Left renal cortex interstitium (tissue), 4 donors: ENCODE data around the gene PDSS2. TPM values are rescaled to one million over a fixed set of nuclear protein-coding genes. Genes with fewer than 3 reads are reported as not detected.
"Not testable (repeated sequence)": the region's sequence is repeated elsewhere in the genome, so short reads cannot be mapped to it uniquely, and the experiment has no call there.

Experiments
- DNase-seq, 4 donors: peaks; one replicate each; pipeline ENCODE4 v3.0.0-alpha.2; 2013; ENCODE audit warnings: low read depth in 4 of 4, low spot score in 2 of 4, missing footprints in 1 of 4
- polyA plus RNA-seq, 4 donors: library from polyadenylated mRNA; unstranded; fragments of 120-200 nt; gene quantifications; one replicate each; pipeline ENCODE4 v1.2.1, GENCODE V29; 2013; ENCODE audit not compliant: insufficient read length in 4 of 4

Gene PDSS2
- polyA plus RNA-seq, 4 donors: 16.7 to 19.9 (median 17.7) TPM

DNA sequence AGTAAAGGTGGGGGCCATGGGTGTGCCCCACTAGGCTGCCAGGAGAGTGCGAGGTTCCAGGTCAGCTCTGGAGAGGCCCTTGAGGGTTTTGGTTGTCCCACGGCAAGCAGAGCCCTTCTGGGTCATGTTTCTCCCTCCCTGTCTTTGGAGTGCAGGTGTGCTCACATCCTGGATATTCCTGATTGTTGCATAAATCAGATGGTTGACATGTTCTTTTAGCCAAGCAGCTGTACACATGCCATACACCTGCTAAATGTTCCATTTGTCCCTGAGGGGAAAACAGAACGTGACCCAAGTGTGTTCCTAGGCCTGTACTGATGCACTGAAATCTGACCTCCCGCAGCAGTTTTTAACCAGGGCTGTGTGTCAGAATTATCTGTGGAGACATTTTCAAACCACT lies 266.5 kb downstream of the PDSS2 start:
- DNase-seq: no peak

DNA sequence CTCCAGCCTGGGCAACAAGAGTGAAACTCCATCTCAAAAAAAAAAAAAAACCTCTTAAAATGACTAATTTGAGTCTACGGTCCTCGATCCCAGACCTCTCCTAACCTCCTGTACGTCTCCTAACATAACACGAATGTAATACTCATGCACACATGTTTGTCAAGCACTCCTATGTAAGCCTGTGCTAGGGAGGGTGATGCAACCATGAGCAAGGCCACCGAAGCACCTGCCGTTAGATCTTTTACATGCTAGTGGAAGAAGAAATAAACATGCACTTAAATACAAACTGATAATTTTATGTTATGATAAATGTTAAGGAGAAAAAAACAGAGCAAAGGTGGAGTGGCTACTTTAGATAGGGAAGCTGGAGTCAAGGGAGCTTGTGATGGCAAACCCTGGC lies 271.7 kb downstream of the PDSS2 start:
- no peak for DNase-seq

DNA sequence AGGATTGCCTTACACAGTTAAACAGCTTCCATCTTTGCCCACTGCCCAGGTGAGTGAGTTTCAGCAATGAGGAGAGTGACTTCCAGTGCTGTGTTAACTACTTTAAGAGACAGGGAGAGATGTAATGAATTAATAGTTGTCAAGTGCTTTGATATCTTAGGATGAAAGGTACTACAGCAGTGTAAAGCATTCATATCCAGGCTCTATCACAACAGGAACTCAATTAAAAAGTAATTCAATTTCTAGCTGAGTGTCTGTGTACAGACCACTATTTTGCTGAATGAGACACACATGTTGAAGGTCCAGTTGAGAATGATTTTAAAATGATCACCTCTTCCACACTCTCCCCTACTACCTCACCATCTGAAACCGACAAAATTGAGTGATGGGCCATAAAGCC lies 273.3 kb downstream of the PDSS2 start:
- DNase-seq: no peak

- peak in 1 of 4 donors; percentile 32 for DNase-seq
These were observed 273.9 kb downstream of the PDSS2 start for GRCh38 chr6:107185391-107185970.

GRCh38 chr6:107184435-107184834 lies 274.9 kb downstream of the PDSS2 start:
- DNase-seq: no peak

DNA sequence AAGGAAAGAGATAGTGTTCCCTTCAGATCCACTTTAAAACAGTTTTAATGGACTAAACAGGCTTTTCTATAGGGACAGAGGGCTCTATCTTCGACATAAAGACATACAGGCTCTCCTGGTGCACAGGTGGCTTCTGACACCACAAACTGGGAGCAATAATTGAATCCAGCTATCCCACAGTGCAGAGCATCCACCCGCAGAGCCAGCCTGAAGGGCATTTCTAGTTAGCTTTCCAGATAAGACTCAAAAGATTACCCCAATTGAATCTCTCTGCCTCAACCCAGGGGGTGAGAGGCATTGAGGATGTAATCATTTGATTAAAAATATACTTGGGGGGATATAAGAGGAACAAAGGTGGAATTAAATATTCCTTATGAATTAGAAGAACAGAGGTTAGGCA lies 279.3 kb downstream of the PDSS2 start:
- DNase-seq: no peak

DNA sequence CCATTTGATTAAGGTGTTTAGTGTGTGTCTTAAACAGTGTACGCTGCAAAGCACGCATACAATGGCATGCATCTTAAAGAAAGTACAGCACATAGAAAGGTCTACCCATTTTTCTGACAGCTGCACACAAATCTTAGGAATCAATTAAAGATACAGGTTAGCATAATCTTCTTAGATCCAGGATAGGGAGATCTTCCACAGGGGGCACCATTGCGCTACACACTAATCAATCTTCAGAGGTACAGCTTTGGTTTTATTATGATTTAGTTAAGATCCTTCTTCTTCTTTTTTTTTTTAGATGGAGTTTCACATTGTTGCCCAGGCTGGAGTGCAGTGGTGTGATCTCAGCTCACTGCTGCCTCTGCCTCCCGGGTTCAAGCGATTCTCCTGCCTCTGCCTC lies 280.4 kb downstream of the PDSS2 start:
- no peak for DNase-seq

DNA sequence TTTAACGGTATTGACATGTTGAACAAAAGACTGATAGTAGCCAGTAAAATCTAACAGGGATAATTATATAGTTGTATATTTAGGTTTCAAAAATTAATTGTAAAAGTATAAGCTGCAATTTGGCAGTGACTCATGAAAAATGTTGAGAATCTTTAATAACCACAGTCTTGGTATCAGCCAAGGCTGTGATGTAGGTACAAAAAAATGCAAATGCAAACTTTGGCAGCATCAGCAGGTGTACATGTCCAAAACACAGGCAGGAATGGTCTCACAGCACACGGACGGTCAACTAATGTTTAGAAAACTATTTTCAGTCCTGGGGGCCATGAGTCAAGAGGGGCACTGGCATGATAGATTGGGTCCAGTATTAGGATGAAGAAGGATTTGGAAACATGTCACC lies 285.6 kb downstream of the PDSS2 start:
- no peak for DNase-seq

DNA sequence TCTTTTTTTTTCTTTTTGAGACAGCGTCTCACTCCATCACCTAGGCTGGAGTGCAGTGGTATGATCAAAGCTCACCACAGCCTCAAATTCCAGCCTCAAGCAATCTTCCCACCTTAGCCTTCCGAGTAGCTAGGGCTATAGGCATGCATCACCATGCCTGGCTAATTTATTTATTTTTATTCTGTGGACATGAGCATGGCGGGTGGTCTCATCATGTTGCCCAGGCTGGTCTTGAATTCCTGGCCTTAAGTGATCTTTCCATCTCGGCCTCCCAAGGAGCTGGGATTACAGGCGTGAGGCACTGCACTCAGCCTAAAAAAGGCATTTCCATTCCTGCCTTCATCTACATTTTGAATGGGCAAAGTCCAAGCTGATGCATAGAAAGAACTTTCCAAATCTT lies 287.9 kb downstream of the PDSS2 start:
- DNase-seq: no peak

GRCh38 chr6:107164299-107164698 lies 295.1 kb downstream of the PDSS2 start:
- not testable (repeated sequence) for DNase-seq

GRCh38 chr6:107161521-107161920 lies 297.8 kb downstream of the PDSS2 start:
- DNase-seq: no peak

DNA sequence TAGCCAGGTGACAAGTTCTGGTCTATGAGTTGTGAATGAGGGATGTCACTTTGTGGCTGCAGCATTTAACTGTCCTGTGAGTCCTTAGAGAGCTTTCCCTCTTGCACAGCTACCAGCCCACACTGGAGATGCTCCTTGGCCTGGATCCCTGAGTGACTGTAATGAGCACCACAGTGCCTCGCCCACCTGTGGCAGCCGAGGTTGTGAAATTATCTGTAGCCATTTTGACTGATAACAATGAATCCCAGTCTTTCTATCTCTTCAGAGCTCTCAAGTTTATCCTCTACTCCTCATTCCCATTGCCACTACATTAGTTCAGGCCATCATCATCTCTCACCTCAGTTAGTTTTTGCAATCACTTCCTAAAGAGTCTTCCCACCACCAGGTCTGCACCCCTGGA lies 302.7 kb downstream of the PDSS2 start:
- DNase-seq: no peak

DNA sequence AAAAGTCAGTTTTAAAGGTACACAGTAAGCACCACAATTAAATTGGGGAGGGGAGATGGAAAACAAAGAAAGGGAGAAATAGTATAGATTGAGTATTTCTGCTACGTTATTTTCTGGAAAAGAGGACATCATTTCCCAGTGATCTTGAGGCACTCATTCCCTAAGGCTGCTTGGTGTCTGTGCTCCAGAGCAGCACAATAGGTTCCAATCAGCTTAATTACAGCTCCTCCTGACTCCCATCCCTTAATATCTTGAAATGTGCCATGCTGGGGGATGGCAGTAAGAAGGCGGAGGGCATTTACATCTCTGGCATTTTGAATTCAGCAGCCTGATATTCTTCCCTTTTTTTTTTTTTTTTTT lies 304.6 kb downstream of the PDSS2 start:
- DNase-seq: no peak

- DNase-seq: peak in 1 of 4 donors; percentile 44
These were observed 305.1 kb downstream of the PDSS2 start for GRCh38 chr6:107154131-107154800.

- no peak for DNase-seq
These were observed 306.5 kb downstream of the PDSS2 start for GRCh38 chr6:107152638-107153430.

DNA sequence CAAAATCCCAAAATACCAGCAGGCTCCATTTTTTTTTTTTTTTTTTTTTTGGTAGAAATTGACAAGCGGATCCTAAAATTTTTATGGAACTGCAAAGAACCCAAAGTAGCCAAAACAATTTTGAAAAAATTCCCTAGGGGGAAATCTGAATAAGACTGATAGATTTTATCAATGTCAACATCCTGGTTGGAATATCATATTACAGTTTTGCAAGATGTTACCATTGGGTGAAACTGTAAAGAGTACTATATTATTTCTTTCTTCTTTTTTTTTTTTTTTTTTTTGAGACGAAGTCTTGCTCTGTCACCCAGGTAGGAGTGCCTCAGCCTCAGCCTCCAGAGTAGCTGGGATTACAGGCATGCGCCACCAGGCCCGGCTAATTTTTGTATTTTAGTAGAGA lies 314.7 kb downstream of the PDSS2 start:
- no peak for DNase-seq

DNA sequence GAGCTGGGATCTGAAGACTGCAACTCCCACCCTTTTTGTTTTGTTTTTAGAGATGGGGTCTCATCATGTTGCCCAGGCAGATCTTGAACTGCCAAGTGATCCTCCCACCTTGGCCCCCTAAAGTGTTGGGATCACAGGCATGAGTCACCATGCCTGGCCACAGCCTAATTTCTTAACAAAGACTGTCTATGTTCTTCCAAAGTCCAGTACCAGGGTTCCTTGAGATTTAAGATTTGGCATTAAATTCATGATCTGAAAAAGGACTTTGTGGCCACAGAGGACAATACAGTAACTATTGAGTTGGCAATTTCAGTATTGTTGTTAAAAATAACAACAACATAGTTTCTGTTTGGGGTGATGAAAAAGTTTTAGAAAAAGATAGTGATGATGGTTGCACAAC lies 315.4 kb downstream of the PDSS2 start:
- no peak for DNase-seq

DNA sequence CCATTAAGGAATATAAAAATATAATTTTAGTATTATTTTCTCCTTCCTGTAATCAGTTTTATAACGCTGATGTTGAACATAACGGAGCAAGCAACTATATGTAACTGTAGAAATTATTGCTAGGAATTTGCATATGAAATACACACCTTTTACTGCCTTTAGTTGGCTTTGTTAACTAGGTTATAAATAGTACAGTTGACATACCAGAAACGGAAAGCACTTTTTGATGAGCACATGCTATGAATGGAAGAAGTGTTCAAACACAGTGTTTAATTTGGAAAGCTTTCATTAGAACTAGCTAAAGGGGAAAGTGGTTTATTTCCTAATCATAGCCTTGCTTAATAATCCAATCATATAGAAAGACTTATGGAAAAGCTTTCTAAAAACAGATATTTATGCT lies 318.8 kb downstream of the PDSS2 start:
- DNase-seq: no peak

DNA sequence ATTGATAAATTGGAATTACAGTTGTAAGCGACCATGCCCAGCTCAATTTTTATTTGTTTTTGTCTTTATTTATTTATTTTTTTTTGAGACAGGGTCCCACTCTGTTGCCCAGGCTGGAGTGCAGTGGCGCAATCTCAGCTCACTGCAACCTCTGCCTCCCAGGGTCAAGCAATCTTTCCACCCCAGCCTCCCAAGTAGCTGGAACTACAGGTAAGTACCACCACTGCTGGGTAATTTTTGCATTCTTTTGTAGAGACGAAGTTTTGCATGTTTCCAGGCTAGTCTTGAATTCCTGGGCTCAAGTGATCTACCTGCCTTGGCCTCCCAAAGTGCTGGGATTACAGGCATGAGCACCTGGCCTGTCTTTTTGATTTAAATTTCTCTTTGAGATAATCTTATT lies 323.0 kb downstream of the PDSS2 start:
- DNase-seq: not testable (repeated sequence)

GRCh38 chr6:107135048-107135680 lies 324.2 kb downstream of the PDSS2 start:
- not testable (repeated sequence) for DNase-seq

DNA sequence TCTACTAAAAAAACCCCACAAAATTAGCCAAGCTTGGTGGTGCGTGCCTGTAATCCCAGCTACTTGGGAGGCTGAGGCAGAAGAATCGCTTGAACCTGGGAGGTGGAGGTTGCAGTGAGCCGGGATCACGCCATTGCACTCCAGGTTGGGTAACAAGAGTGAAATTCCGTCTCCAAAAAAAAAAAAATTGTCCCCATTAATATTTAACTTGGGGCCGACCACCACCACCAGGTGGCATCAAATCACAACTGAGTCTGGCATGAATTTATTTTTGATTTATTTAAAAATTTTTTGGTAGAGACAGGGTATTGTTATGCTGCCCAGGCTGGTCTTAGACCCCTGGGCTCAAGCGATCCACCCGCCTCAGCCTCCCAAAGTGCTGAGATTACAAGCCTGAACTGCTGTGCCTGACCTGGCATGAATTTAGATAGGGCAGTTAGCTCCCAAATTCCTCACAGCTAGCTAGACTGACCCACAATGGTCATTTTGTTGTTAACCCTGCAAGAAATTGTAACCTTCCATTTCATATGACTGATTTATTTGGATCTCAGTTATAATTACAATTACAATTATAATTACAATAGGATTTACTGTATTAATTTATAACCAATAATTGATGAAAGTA lies 326.9 kb downstream of the PDSS2 start:
- no peak for DNase-seq
